WERI-Rb-1 (cell line): ENCODE data around the gene MKS1.

Source experiments
- DNase-seq: peaks from one replicate; pipeline ENCODE4 v3.0.0-alpha.2; 2020
- H3K27ac ChIP-seq: fragments of 250-450 bp; sonication (Bioruptor Pico); 2 replicates; pipeline ENCODE4 v1.5.1; 2020; ENCODE audit warnings: mild to moderate bottlenecking, moderate library complexity
- H3K27me3 ChIP-seq: fragments of 250-450 bp; sonication (Bioruptor Pico); 2 replicates; pipeline ENCODE4 v1.5.1; 2021; ENCODE audit warnings: mild to moderate bottlenecking, low read depth, moderate library complexity; ENCODE audit not compliant: insufficient read depth, severe bottlenecking
- H3K36me3 ChIP-seq: fragments of 250-450 bp; sonication (Bioruptor Pico); 2 replicates; pipeline ENCODE4 v1.5.1; 2020; ENCODE audit warnings: mild to moderate bottlenecking, moderate library complexity
- H3K4me3 ChIP-seq: 2 replicates; pipeline ENCODE4 v1.5.1; 2011; ENCODE audit warnings: low read depth, mild to moderate bottlenecking, control low read depth, low read length
- H3K9me3 ChIP-seq: fragments of 250-450 bp; sonication (Bioruptor Pico); 2 replicates; pipeline ENCODE4 v1.5.1; 2021; ENCODE audit warnings: mild to moderate bottlenecking, moderate library complexity; ENCODE audit not compliant: severe bottlenecking
- TF ChIP-seq, protein P1 (sequence below): IDR thresholded peaks from 2 replicates; pipeline ENCODE4 v1.5.1; 2011; ENCODE audit warnings: low read depth, mild to moderate bottlenecking, control low read depth, inconsistent platforms, low read length

MKS1 gene

DNA sequence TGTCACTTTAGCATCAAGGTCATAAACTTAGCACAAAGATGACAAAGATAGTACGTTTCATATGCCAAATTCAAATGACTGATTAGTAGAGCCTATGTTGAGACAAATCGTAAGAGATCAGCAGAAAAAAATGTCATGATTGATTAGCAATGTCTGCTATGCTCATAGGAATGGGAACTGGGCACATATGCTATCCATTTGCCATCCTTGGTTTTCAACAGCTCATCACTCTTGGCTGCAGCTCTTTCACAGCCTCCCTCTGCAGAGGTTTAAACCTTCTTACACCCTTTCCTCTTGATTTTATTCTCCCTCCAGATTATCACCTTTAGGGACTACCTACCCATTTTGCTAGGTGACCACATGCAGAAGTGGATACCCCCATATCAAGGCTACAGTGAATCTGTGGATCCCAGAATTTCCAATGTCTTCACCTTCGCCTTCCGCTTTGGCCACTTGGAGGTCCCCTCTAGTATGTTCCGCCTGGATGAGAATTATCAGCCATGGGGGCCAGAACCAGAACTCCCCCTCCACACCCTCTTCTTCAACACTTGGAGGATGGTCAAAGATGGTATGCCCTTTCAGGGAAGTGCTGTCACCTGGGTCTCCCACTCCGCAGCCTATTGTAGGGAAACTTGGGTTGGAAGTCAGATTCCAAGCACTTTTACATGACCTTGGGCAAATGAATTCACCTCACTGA is 45.5 kb upstream of the MKS1 start:
- no peak overlapping the region for H3K4me3 ChIP-seq
- H3K36me3 ChIP-seq, result no peaks in the 10 kb centered on the region
- no peak overlapping the region for H3K27ac ChIP-seq
- TF ChIP-seq, protein P1, sequence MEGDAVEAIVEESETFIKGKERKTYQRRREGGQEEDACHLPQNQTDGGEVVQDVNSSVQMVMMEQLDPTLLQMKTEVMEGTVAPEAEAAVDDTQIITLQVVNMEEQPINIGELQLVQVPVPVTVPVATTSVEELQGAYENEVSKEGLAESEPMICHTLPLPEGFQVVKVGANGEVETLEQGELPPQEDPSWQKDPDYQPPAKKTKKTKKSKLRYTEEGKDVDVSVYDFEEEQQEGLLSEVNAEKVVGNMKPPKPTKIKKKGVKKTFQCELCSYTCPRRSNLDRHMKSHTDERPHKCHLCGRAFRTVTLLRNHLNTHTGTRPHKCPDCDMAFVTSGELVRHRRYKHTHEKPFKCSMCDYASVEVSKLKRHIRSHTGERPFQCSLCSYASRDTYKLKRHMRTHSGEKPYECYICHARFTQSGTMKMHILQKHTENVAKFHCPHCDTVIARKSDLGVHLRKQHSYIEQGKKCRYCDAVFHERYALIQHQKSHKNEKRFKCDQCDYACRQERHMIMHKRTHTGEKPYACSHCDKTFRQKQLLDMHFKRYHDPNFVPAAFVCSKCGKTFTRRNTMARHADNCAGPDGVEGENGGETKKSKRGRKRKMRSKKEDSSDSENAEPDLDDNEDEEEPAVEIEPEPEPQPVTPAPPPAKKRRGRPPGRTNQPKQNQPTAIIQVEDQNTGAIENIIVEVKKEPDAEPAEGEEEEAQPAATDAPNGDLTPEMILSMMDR, result no peak
- H3K9me3 ChIP-seq, result no peaks in the 10 kb centered on the region
- no peak for DNase-seq
- no peaks in the 10 kb centered on the region for H3K27me3 ChIP-seq

GRCh38 chr17:58263773-58264172 is 44.7 kb upstream of the MKS1 start:
- Histone ChIP-seq H3K27ac (no peak overlapping the region), H3K27me3 (no peaks in the 10 kb centered on the region), H3K4me3 (no peak overlapping the region), H3K9me3 (no peaks in the 10 kb centered on the region), H3K36me3 (no peaks in the 10 kb centered on the region)
- DNase-seq, result no peak
- TF ChIP-seq, protein P1, result no peak

DNA sequence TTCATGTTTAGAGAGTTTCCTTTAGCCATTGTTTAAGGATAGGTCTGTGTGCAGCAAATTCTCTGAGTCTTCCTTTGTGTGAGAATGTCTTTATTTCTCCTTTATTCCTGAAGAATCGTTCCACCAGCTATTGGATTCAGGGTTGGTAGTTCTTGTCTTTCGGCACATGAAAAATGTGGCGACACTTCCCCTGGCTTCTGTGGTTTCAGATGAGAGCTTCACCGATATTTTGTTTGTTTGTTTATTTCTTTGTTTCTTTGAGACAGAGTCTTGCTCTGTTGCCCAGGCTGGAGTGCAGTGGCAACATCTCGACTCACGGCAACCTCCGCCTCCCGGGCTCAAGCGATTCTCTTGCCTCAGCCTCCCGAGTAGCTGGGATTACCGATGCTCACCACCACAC is 43.1 kb upstream of the MKS1 start:
- no peaks in the 10 kb centered on the region for H3K36me3 ChIP-seq
- no peak for DNase-seq
- no peak overlapping the region for H3K27ac ChIP-seq
- no peaks in the 10 kb centered on the region for H3K9me3 ChIP-seq
- H3K4me3 ChIP-seq, result no peak overlapping the region
- TF ChIP-seq, protein P1, result no peak
- no peaks in the 10 kb centered on the region for H3K27me3 ChIP-seq

- peak; percentile 45 for DNase-seq
- H3K9me3 ChIP-seq, result no peaks in the 10 kb centered on the region
- TF ChIP-seq, protein P1, result peak; percentile 86
- no peaks in the 10 kb centered on the region for H3K36me3 ChIP-seq
- no peak overlapping the region for H3K4me3 ChIP-seq
- H3K27me3 ChIP-seq, result no peaks in the 10 kb centered on the region
- H3K27ac ChIP-seq, result no peak overlapping the region
Measured at GRCh38 chr17:58254803-58255202, 35.7 kb upstream of the MKS1 start.

- Histone ChIP-seq H3K27me3 (no peaks in the 10 kb centered on the region), H3K36me3 (no peaks in the 10 kb centered on the region), H3K27ac (no peak overlapping the region), H3K4me3 (no peak overlapping the region), H3K9me3 (no peaks in the 10 kb centered on the region)
- TF ChIP-seq, protein P1, result no peak
- DNase-seq, result no peak
Measured at GRCh38 chr17:58253082-58253481, 34.0 kb upstream of the MKS1 start.

GRCh38 chr17:58252141-58252540 is 33.1 kb upstream of the MKS1 start:
- TF ChIP-seq, protein P1, result no peak
- Histone ChIP-seq H3K9me3 (no peaks in the 10 kb centered on the region), H3K27me3 (no peaks in the 10 kb centered on the region), H3K36me3 (no peaks in the 10 kb centered on the region), H3K4me3 (no peak overlapping the region), H3K27ac (no peak overlapping the region)
- DNase-seq, result no peak
